K562 (cell line): Measurements from ENCODE around the gene MAGED4.

Experiments
- GATAD2B ChIP-seq: fragments of 450-650 bp; IDR thresholded peaks from 2 replicates; pipeline ENCODE4 v1.6.1; 2017; ENCODE audit warnings: mild to moderate bottlenecking, borderline replicate concordance
- HDGF ChIP-seq: fragments of 450-650 bp; IDR thresholded peaks from 2 replicates; pipeline ENCODE4 v1.6.1; 2016
- NRF1 ChIP-seq, 2 experiments: fragments of 450-650 bp; IDR thresholded peaks in 1 of 2; conservative IDR thresholded peaks in 1 of 2; 2 replicates each; pipeline ENCODE4 v1.6.1; 2014; ENCODE audit warnings: mild to moderate bottlenecking in 2 of 2
- YY1 ChIP-seq, 3 experiments: IDR thresholded peaks; 2 replicates each; pipeline ENCODE4 v1.6.1; 2011; ENCODE audit warnings: low read length in 2 of 3, mild to moderate bottlenecking in 2 of 3, moderate library complexity in 2 of 3, borderline replicate concordance in 1 of 3, control low read depth in 1 of 3, low read depth in 1 of 3; ENCODE audit not compliant: insufficient read depth in 3 of 3, insufficient replicate concordance in 2 of 3, control insufficient read depth in 1 of 3, insufficient read length in 1 of 3; ENCODE audit errors: extremely low read depth in 1 of 3
- ZFP36 ChIP-seq: fragments of 150-350 bp; IDR thresholded peaks from 2 replicates; pipeline ENCODE4 v1.6.1; 2018; ENCODE audit warnings: low read length, low read depth; ENCODE audit not compliant: partially characterized antibody
- ZNF175 ChIP-seq: fragments of 200-800 bp; sonication (Bioruptor generic); IDR thresholded peaks from 2 replicates; pipeline ENCODE4 v1.6.1; 2016; ENCODE audit warnings: low read depth, mild to moderate bottlenecking, missing genetic modification characterization, missing compliant biosample characterization
- ZNF316 ChIP-seq: fragments of 450-650 bp; IDR thresholded peaks from 2 replicates; pipeline ENCODE4 v1.6.1; 2016
- TF ChIP-seq, protein P1 (sequence below), 3 experiments: IDR thresholded peaks in 2 of 3; conservative IDR thresholded peaks in 1 of 3; 2 replicates each; pipeline ENCODE4 v1.5.1; 2011 to 2012; ENCODE audit warnings: low read length in 3 of 3, mild to moderate bottlenecking in 3 of 3, control low read depth in 2 of 3, improper control_type of control experiment in 1 of 3, inconsistent platforms in 1 of 3, low read depth in 1 of 3, mixed read lengths in 1 of 3, moderate library complexity in 1 of 3; ENCODE audit not compliant: insufficient read depth in 2 of 3

DNA sequence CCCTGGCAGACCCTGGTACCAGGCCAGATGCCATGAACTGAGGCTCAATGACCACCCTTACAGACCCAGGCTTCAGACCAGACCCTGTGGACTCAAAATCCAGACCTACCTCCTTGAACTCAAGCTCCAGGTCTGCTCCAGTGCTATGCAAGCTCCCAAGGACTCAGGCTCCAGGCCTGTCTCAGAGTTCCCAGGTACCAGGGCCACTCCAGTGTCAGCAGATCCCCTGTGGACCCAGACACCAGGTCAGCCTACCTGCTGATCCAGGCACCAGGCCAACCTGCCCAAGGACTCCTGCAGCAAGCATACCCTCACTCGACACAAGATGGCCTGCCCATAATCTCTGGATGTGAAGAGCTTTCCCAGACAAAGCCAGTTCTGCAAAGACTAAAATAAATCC is 44.7 kb upstream of the MAGED4 start:
- TF ChIP-seq ZNF175 (no peak), YY1 (IDR thresholded peaks at IDR 0.05; ENCODE audit: borderline replicate concordance in 1 of 3, control insufficient read depth in 1 of 3, extremely low read depth in 1 of 3, insufficient read depth in 3 of 3, insufficient read length in 1 of 3, insufficient replicate concordance in 2 of 3, low read depth in 1 of 3, low read length in 2 of 3) (no peak), GATAD2B (no peak), ZFP36 (no peak), ZNF316 (no peak), HDGF (no peak), NRF1 (conservative IDR thresholded peaks at IDR 0.05 in 1 of 2, IDR thresholded peaks at IDR 0.05 in 1 of 2) (no peak)
- TF ChIP-seq, protein P1, sequence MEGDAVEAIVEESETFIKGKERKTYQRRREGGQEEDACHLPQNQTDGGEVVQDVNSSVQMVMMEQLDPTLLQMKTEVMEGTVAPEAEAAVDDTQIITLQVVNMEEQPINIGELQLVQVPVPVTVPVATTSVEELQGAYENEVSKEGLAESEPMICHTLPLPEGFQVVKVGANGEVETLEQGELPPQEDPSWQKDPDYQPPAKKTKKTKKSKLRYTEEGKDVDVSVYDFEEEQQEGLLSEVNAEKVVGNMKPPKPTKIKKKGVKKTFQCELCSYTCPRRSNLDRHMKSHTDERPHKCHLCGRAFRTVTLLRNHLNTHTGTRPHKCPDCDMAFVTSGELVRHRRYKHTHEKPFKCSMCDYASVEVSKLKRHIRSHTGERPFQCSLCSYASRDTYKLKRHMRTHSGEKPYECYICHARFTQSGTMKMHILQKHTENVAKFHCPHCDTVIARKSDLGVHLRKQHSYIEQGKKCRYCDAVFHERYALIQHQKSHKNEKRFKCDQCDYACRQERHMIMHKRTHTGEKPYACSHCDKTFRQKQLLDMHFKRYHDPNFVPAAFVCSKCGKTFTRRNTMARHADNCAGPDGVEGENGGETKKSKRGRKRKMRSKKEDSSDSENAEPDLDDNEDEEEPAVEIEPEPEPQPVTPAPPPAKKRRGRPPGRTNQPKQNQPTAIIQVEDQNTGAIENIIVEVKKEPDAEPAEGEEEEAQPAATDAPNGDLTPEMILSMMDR (IDR thresholded peaks at IDR 0.05 in 2 of 3, conservative IDR thresholded peaks at IDR 0.05 in 1 of 3; ENCODE audit: insufficient read depth in 2 of 3, low read depth in 1 of 3, low read length in 3 of 3) = no peak
